ENCODE results near the gene TRAPPC11.

GRCh38 chr4:183635741-183636140, 23.4 kb upstream of the TRAPPC11 start:
- TF ChIP-seq PATZ1 (CRISPR knock-in tag; IDR thresholded peaks at IDR 0.05; ENCODE audit: borderline replicate concordance) (no peak), ZFP30 (CRISPR knock-in tag; IDR thresholded peaks at IDR 0.05) (no peak), TSHZ2 (CRISPR knock-in tag; IDR thresholded peaks at IDR 0.05) (no peak), ARNTL (CRISPR knock-in tag; IDR thresholded peaks at IDR 0.05; ENCODE audit: borderline replicate concordance, low read depth) (no peak), RARB (CRISPR knock-in tag; IDR thresholded peaks at IDR 0.05) (no peak), ESRRG (CRISPR knock-in tag; IDR thresholded peaks at IDR 0.05) (no peak), OSR1 (CRISPR knock-in tag; IDR thresholded peaks at IDR 0.05) (no peak), ZNF70 (CRISPR knock-in tag; IDR thresholded peaks at IDR 0.05) (no peak), BACH2 (CRISPR knock-in tag; IDR thresholded peaks at IDR 0.05; ENCODE audit: borderline replicate concordance) (no peak), CREB5 (CRISPR knock-in tag; IDR thresholded peaks at IDR 0.05; ENCODE audit: low read depth) (no peak), TOX (CRISPR knock-in tag; IDR thresholded peaks at IDR 0.05; ENCODE audit: borderline replicate concordance) (no peak), ZFP3 (CRISPR knock-in tag; IDR thresholded peaks at IDR 0.05) (no peak)

Measured in SK-N-SH treated with all-trans-retinoic acid at 6 μM for 48 hours (cell line).